Measurements from ENCODE around the gene CPO.

CPO gene

DNA sequence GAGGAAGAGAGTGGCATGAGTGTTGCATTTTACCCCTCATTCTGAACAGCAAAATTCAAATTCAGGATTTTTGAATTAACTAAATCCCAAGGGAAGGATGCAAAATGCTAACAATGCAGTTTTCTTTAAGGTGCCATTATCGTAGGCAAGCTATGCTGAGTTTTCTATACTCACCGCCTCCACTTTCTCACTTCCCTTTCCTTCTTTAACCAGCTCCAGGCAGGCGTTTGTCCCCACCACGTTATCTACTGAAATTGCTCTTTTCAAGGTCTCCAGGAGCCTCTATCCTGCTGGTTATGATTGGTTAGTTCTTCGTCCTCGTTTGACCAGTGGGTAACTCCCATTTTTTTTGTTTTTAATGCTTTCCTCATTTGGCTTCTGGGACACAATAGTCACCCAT lies 1.8 kb upstream of the CPO start:
- no peak for ATAC-seq
- TF ChIP-seq, protein P1, sequence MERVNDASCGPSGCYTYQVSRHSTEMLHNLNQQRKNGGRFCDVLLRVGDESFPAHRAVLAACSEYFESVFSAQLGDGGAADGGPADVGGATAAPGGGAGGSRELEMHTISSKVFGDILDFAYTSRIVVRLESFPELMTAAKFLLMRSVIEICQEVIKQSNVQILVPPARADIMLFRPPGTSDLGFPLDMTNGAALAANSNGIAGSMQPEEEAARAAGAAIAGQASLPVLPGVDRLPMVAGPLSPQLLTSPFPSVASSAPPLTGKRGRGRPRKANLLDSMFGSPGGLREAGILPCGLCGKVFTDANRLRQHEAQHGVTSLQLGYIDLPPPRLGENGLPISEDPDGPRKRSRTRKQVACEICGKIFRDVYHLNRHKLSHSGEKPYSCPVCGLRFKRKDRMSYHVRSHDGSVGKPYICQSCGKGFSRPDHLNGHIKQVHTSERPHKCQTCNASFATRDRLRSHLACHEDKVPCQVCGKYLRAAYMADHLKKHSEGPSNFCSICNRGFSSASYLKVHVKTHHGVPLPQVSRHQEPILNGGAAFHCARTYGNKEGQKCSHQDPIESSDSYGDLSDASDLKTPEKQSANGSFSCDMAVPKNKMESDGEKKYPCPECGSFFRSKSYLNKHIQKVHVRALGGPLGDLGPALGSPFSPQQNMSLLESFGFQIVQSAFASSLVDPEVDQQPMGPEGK (CRISPR knock-in tag; IDR thresholded peaks at IDR 0.05; ENCODE audit: borderline replicate concordance) = no peak

DNA sequence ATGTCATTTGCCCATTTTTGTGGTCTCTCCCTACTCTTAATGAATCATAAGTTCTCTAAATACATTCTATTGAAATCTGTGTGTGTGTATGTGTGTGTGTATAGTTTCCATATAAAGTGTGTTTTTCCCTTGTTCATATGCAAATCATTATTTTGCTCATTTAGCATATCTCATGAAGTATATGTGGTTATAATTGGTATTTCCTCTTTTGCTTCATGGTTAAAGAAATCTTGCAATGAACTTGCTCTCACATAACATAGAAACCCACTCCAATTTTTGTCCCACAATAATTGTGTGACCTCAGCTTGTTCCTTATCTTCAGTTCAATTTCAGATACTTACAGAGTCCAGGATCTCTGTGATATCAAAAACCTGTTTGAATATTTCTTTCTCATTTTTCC lies 1.2 kb downstream of the CPO start:
- TF ChIP-seq ARNTL (CRISPR knock-in tag; IDR thresholded peaks at IDR 0.05; ENCODE audit: borderline replicate concordance, low read depth) (no peak), BACH2 (CRISPR knock-in tag; IDR thresholded peaks at IDR 0.05; ENCODE audit: borderline replicate concordance) (no peak), PPARA (CRISPR knock-in tag; IDR thresholded peaks at IDR 0.05; ENCODE audit: borderline replicate concordance) (no peak), ZNF70 (CRISPR knock-in tag; IDR thresholded peaks at IDR 0.05) (no peak), ZFP30 (CRISPR knock-in tag; IDR thresholded peaks at IDR 0.05) (no peak), TCF4 (CRISPR knock-in tag; IDR thresholded peaks at IDR 0.05; ENCODE audit: borderline replicate concordance) (no peak), CSRNP3 (CRISPR knock-in tag; IDR thresholded peaks at IDR 0.05) (no peak), TOX (CRISPR knock-in tag; IDR thresholded peaks at IDR 0.05; ENCODE audit: borderline replicate concordance) (no peak), GLIS3 (CRISPR knock-in tag; IDR thresholded peaks at IDR 0.05) (no peak), POU6F1 (CRISPR knock-in tag; IDR thresholded peaks at IDR 0.05; ENCODE audit: borderline replicate concordance, low read depth) (no peak), SNAI2 (CRISPR knock-in tag; IDR thresholded peaks at IDR 0.05) (no peak), RARB (CRISPR knock-in tag; IDR thresholded peaks at IDR 0.05) (no peak), ZNF565 (CRISPR knock-in tag; conservative IDR thresholded peaks at IDR 0.05; ENCODE audit: low read depth) (no peak)
- ATAC-seq = no peak

DNA sequence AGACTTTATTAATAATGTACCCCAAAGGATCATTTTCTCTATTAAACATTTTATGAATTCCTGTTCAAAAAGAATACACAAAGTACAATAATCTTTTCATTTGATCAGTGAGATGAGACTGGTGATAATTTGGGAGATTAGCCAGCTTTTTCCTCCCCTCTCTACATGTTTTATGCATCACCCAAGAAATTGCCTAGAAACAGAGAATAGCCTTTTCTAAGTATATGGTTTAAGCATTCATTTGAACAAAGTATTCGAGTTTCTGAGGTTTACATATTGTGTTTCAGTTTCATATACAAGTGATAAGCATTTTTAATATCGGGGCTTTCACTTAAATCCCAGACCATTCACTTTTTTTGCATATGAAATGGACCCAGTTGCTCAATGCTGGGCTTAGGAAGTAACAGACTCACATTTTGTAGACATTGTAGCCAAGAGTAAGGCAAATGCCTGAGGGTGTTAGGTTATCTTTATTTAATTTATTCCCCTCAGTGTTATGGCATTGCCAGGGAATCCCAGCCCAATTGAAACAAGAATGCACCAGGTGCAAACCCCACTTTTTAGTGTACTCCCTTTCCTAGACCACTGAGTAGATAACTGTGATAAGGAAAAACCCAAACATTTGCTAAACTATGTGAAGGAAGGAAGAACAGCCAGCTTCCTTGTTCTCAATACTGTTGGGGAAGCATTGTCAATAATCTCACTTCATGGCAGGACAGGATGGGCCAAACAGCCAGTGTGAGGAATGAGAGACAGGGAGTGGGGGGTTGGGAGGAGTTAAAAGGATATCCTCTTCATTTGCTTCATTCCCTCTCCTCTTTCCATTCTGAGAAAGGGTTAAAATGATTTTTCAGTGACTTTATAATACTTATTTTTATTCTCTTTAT lies 3.5 kb downstream of the CPO start:
- ATAC-seq = no peak
- TF ChIP-seq TOX (CRISPR knock-in tag; IDR thresholded peaks at IDR 0.05; ENCODE audit: borderline replicate concordance) (no peak), ISL1 (CRISPR knock-in tag; IDR thresholded peaks at IDR 0.05) (no peak), ZNF565 (CRISPR knock-in tag; conservative IDR thresholded peaks at IDR 0.05; ENCODE audit: low read depth) (no peak), ZFP30 (CRISPR knock-in tag; IDR thresholded peaks at IDR 0.05) (no peak), CREB5 (CRISPR knock-in tag; IDR thresholded peaks at IDR 0.05; ENCODE audit: low read depth) (no peak), CSRNP3 (CRISPR knock-in tag; IDR thresholded peaks at IDR 0.05) (no peak), TCF4 (CRISPR knock-in tag; IDR thresholded peaks at IDR 0.05; ENCODE audit: borderline replicate concordance) (no peak), PPARA (CRISPR knock-in tag; IDR thresholded peaks at IDR 0.05; ENCODE audit: borderline replicate concordance) (no peak), ZC3H10 (CRISPR knock-in tag; IDR thresholded peaks at IDR 0.05) (no peak), BACH2 (CRISPR knock-in tag; IDR thresholded peaks at IDR 0.05; ENCODE audit: borderline replicate concordance) (no peak), ARNTL (CRISPR knock-in tag; IDR thresholded peaks at IDR 0.05; ENCODE audit: borderline replicate concordance, low read depth) (no peak), ZNF70 (CRISPR knock-in tag; IDR thresholded peaks at IDR 0.05) (no peak), ZNF8 (CRISPR knock-in tag; IDR thresholded peaks at IDR 0.05) (no peak), POU6F1 (CRISPR knock-in tag; IDR thresholded peaks at IDR 0.05; ENCODE audit: borderline replicate concordance, low read depth) (no peak), GLIS3 (CRISPR knock-in tag; IDR thresholded peaks at IDR 0.05) (no peak), CSDC2 (CRISPR knock-in tag; IDR thresholded peaks at IDR 0.05) (no peak)
- TF ChIP-seq, protein P1 (CRISPR knock-in tag; IDR thresholded peaks at IDR 0.05; ENCODE audit: borderline replicate concordance) = no peak
- TF ChIP-seq, protein P2, sequence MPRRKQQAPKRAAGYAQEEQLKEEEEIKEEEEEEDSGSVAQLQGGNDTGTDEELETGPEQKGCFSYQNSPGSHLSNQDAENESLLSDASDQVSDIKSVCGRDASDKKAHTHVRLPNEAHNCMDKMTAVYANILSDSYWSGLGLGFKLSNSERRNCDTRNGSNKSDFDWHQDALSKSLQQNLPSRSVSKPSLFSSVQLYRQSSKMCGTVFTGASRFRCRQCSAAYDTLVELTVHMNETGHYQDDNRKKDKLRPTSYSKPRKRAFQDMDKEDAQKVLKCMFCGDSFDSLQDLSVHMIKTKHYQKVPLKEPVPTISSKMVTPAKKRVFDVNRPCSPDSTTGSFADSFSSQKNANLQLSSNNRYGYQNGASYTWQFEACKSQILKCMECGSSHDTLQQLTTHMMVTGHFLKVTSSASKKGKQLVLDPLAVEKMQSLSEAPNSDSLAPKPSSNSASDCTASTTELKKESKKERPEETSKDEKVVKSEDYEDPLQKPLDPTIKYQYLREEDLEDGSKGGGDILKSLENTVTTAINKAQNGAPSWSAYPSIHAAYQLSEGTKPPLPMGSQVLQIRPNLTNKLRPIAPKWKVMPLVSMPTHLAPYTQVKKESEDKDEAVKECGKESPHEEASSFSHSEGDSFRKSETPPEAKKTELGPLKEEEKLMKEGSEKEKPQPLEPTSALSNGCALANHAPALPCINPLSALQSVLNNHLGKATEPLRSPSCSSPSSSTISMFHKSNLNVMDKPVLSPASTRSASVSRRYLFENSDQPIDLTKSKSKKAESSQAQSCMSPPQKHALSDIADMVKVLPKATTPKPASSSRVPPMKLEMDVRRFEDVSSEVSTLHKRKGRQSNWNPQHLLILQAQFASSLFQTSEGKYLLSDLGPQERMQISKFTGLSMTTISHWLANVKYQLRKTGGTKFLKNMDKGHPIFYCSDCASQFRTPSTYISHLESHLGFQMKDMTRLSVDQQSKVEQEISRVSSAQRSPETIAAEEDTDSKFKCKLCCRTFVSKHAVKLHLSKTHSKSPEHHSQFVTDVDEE (CRISPR knock-in tag; IDR thresholded peaks at IDR 0.05) = no peak

Data from SK-N-SH treated with all-trans-retinoic acid at 6 μM for 48 hours (cell line).